Body of pancreas (tissue), 4 donors: ENCODE data around the gene ABLIM1.

ENCODE experiments used
- POLR2A ChIP-seq, 3 donors: fragments of 450-650 bp; IDR thresholded peaks; one replicate each; pipeline ENCODE4 v1.6.1; 2016; ENCODE audit warnings: antibody characterized with exemption in 3 of 3, mild to moderate bottlenecking in 2 of 3
- TF ChIP-seq, protein P1 (sequence below), 7 experiments: fragments of 450-650 bp in 4 of 7; fragments of 200-600 bp in 3 of 7; sonication (generic) in 3 of 7; IDR thresholded peaks; one replicate each; pipeline ENCODE4 v1.5.1; 2016 to 2019; ENCODE audit warnings: antibody characterized with exemption in 7 of 7

DNA sequence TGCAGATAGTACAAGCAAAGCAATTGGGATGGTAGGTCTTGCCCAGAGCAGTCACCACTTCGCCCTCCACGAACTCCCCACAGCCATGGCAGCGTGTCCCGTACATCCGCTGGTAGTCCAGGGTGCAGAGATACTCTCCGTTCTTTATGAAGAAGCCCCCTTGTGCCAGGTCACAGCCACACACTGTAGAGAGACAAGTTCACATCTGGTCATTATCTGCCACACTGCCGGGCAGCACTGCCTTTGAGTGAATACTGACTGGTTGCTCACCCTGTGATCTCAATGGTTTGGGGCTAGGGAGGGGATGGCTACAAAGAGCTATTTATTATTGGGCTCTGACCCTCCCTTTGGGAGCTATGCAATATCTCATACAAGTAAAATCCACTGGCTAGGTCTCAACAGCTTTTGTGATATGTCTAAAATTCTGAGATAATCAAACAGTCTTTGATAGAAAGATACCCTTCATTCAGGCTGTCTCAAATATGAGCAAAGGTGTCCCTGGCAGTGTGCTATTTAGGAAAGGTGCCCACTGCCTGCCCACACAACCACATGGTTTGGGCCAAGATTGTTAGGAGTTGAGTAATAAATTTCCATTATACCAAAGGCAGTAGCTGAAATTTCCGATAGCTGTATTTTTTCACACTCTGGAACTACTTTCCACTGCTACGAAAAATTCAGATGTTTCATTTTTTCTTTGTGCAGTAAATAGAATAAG is 82.5 kb downstream of the ABLIM1 start:
- TF ChIP-seq, protein P1, sequence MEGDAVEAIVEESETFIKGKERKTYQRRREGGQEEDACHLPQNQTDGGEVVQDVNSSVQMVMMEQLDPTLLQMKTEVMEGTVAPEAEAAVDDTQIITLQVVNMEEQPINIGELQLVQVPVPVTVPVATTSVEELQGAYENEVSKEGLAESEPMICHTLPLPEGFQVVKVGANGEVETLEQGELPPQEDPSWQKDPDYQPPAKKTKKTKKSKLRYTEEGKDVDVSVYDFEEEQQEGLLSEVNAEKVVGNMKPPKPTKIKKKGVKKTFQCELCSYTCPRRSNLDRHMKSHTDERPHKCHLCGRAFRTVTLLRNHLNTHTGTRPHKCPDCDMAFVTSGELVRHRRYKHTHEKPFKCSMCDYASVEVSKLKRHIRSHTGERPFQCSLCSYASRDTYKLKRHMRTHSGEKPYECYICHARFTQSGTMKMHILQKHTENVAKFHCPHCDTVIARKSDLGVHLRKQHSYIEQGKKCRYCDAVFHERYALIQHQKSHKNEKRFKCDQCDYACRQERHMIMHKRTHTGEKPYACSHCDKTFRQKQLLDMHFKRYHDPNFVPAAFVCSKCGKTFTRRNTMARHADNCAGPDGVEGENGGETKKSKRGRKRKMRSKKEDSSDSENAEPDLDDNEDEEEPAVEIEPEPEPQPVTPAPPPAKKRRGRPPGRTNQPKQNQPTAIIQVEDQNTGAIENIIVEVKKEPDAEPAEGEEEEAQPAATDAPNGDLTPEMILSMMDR (IDR thresholded peaks at IDR 0.05): no peak
- TF ChIP-seq POLR2A (IDR thresholded peaks at IDR 0.05): no peak
